DMS 273 (cell line): Measurements from ENCODE around the gene ZNF8.

Source experiments
- DNase-seq: peaks from one replicate; lab custom pipeline; 2025; ENCODE audit not compliant: unreplicated experiment; lab: John Stamatoyannopoulos, UW

The ZNF8 gene

GRCh38 chr19:58294743-58295374 is 16.1 kb downstream of the ZNF8 start:
- no peak for DNase-seq

GRCh38 chr19:58296104-58296503 is 17.3 kb downstream of the ZNF8 start:
- DNase-seq: no peak

- no peak for DNase-seq
Observed at GRCh38 chr19:58300620-58301019, 21.9 kb downstream of the ZNF8 start.

GRCh38 chr19:58304255-58304654 is 25.5 kb downstream of the ZNF8 start:
- no peak for DNase-seq

GRCh38 chr19:58304748-58305064 is 26.0 kb downstream of the ZNF8 start:
- DNase-seq: peak; percentile 71

- peak; percentile 99 for DNase-seq
Observed at GRCh38 chr19:58305065-58305931, 26.5 kb downstream of the ZNF8 start, which contains the start of gene ERVK3-1. Gene ERVK3-1, plus strand, starts transcription at chr19:58305377. Its CDS starts 6,792 bp downstream, at chr19:58312169.

GRCh38 chr19:58305932-58306323 is 27.2 kb downstream of the ZNF8 start:
- DNase-seq: peak; percentile 33

- no peak for DNase-seq
Observed at GRCh38 chr19:58307736-58308135, 29.0 kb downstream of the ZNF8 start.

- peak; percentile 14 for DNase-seq
Observed at GRCh38 chr19:58310685-58311084, 31.9 kb downstream of the ZNF8 start.

GRCh38 chr19:58311345-58311865 is 32.6 kb downstream of the ZNF8 start:
- DNase-seq: peak; percentile 70

GRCh38 chr19:58315580-58315979 is 36.8 kb downstream of the ZNF8 start:
- DNase-seq: no peak

- DNase-seq: peak; percentile 27
Observed at GRCh38 chr19:58317476-58318072, 38.8 kb downstream of the ZNF8 start.

GRCh38 chr19:58318297-58318696 is 39.5 kb downstream of the ZNF8 start:
- no peak for DNase-seq

- no peak for DNase-seq
Observed at GRCh38 chr19:58319241-58319640, 40.5 kb downstream of the ZNF8 start.

- no peak for DNase-seq
Observed at GRCh38 chr19:58325311-58326022, 46.7 kb downstream of the ZNF8 start.

GRCh38 chr19:58326501-58326913 is 47.8 kb downstream of the ZNF8 start:
- DNase-seq: no peak

GRCh38 chr19:58326914-58327726 is 48.4 kb downstream of the ZNF8 start, which contains the start of gene ZSCAN22:
Gene ZSCAN22, plus strand, starts transcription at chr19:58326994. Its CDS starts 7,809 bp downstream, at chr19:58334803.
- peak; percentile 99 for DNase-seq

GRCh38 chr19:58328999-58329398 is 50.2 kb downstream of the ZNF8 start:
- peak; percentile 56 for DNase-seq

GRCh38 chr19:58330458-58330857 is 51.7 kb downstream of the ZNF8 start:
- DNase-seq: peak; percentile 68

- no peak for DNase-seq
Observed at GRCh38 chr19:58332697-58333096, 53.9 kb downstream of the ZNF8 start.
